ENCODE data around the gene ITPK1.

DNA sequence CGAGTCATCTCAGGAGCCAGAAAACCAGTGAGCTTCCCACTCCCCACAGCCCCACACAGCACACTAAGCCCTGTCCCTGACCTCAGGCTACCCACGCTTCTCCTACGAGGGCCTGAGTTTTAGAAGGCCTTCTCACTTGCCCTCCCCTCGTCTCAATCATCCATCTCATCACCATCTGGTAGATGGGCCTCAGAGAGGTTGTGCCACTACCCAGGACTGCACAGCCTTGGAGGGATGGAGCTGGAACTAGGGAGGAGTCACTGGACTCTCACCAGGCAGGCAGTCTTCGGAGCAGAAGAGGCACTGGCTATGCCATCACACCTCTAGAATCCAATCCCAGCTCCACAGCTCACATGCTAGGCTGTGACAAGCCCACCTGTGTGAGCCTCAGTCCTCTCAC is 52.3 kb downstream of the ITPK1 start:
- TF ChIP-seq, protein P1, sequence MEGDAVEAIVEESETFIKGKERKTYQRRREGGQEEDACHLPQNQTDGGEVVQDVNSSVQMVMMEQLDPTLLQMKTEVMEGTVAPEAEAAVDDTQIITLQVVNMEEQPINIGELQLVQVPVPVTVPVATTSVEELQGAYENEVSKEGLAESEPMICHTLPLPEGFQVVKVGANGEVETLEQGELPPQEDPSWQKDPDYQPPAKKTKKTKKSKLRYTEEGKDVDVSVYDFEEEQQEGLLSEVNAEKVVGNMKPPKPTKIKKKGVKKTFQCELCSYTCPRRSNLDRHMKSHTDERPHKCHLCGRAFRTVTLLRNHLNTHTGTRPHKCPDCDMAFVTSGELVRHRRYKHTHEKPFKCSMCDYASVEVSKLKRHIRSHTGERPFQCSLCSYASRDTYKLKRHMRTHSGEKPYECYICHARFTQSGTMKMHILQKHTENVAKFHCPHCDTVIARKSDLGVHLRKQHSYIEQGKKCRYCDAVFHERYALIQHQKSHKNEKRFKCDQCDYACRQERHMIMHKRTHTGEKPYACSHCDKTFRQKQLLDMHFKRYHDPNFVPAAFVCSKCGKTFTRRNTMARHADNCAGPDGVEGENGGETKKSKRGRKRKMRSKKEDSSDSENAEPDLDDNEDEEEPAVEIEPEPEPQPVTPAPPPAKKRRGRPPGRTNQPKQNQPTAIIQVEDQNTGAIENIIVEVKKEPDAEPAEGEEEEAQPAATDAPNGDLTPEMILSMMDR (conservative IDR thresholded peaks at IDR 0.05; ENCODE audit: low read depth in 2 of 2): no peak
- TF ChIP-seq EZH2phosphoT487 (IDR thresholded peaks at IDR 0.05; ENCODE audit: unreplicated experiment) (no peak), POLR2AphosphoS5 (IDR thresholded peaks at IDR 0.05; ENCODE audit: low read depth) (no peak), EZH2 (IDR thresholded peaks at IDR 0.05; ENCODE audit: low read depth, unreplicated experiment) (no peak), CREB1 (CRISPR knock-in tag; IDR thresholded peaks at IDR 0.05; ENCODE audit: low read depth) (no peak), ZNF331 (CRISPR knock-in tag; IDR thresholded peaks at IDR 0.05; ENCODE audit: low read depth) (no peak), ZNF114 (CRISPR knock-in tag; IDR thresholded peaks at IDR 0.05) (no peak), NANOG (IDR thresholded peaks at IDR 0.05; ENCODE audit: borderline replicate concordance) (no peak)
- TF ChIP-seq, protein P2, sequence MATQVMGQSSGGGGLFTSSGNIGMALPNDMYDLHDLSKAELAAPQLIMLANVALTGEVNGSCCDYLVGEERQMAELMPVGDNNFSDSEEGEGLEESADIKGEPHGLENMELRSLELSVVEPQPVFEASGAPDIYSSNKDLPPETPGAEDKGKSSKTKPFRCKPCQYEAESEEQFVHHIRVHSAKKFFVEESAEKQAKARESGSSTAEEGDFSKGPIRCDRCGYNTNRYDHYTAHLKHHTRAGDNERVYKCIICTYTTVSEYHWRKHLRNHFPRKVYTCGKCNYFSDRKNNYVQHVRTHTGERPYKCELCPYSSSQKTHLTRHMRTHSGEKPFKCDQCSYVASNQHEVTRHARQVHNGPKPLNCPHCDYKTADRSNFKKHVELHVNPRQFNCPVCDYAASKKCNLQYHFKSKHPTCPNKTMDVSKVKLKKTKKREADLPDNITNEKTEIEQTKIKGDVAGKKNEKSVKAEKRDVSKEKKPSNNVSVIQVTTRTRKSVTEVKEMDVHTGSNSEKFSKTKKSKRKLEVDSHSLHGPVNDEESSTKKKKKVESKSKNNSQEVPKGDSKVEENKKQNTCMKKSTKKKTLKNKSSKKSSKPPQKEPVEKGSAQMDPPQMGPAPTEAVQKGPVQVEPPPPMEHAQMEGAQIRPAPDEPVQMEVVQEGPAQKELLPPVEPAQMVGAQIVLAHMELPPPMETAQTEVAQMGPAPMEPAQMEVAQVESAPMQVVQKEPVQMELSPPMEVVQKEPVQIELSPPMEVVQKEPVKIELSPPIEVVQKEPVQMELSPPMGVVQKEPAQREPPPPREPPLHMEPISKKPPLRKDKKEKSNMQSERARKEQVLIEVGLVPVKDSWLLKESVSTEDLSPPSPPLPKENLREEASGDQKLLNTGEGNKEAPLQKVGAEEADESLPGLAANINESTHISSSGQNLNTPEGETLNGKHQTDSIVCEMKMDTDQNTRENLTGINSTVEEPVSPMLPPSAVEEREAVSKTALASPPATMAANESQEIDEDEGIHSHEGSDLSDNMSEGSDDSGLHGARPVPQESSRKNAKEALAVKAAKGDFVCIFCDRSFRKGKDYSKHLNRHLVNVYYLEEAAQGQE (IDR thresholded peaks at IDR 0.05; ENCODE audit: unreplicated experiment): no peak
- TF ChIP-seq, protein P3, sequence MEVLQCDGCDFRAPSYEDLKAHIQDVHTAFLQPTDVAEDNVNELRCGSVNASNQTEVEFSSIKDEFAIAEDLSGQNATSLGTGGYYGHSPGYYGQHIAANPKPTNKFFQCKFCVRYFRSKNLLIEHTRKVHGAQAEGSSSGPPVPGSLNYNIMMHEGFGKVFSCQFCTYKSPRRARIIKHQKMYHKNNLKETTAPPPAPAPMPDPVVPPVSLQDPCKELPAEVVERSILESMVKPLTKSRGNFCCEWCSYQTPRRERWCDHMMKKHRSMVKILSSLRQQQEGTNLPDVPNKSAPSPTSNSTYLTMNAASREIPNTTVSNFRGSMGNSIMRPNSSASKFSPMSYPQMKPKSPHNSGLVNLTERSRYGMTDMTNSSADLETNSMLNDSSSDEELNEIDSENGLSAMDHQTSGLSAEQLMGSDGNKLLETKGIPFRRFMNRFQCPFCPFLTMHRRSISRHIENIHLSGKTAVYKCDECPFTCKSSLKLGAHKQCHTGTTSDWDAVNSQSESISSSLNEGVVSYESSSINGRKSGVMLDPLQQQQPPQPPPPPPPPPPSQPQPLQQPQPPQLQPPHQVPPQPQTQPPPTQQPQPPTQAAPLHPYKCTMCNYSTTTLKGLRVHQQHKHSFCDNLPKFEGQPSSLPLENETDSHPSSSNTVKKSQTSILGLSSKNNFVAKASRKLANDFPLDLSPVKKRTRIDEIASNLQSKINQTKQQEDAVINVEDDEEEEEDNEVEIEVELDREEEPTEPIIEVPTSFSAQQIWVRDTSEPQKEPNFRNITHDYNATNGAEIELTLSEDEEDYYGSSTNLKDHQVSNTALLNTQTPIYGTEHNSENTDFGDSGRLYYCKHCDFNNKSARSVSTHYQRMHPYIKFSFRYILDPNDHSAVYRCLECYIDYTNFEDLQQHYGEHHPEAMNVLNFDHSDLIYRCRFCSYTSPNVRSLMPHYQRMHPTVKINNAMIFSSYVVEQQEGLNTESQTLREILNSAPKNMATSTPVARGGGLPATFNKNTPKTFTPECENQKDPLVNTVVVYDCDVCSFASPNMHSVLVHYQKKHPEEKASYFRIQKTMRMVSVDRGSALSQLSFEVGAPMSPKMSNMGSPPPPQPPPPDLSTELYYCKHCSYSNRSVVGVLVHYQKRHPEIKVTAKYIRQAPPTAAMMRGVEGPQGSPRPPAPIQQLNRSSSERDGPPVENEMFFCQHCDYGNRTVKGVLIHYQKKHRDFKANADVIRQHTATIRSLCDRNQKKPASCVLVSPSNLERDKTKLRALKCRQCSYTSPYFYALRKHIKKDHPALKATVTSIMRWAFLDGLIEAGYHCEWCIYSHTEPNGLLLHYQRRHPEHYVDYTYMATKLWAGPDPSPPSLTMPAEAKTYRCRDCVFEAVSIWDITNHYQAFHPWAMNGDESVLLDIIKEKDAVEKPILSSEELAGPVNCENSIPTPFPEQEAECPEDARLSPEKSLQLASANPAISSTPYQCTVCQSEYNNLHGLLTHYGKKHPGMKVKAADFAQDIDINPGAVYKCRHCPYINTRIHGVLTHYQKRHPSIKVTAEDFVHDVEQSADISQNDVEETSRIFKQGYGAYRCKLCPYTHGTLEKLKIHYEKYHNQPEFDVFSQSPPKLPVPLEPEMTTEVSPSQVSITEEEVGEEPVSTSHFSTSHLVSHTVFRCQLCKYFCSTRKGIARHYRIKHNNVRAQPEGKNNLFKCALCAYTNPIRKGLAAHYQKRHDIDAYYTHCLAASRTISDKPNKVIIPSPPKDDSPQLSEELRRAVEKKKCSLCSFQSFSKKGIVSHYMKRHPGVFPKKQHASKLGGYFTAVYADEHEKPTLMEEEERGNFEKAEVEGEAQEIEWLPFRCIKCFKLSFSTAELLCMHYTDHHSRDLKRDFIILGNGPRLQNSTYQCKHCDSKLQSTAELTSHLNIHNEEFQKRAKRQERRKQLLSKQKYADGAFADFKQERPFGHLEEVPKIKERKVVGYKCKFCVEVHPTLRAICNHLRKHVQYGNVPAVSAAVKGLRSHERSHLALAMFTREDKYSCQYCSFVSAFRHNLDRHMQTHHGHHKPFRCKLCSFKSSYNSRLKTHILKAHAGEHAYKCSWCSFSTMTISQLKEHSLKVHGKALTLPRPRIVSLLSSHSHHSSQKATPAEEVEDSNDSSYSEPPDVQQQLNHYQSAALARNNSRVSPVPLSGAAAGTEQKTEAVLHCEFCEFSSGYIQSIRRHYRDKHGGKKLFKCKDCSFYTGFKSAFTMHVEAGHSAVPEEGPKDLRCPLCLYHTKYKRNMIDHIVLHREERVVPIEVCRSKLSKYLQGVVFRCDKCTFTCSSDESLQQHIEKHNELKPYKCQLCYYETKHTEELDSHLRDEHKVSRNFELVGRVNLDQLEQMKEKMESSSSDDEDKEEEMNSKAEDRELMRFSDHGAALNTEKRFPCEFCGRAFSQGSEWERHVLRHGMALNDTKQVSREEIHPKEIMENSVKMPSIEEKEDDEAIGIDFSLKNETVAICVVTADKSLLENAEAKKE (CRISPR knock-in tag; IDR thresholded peaks at IDR 0.05): no peak
- TF ChIP-seq, protein P4, sequence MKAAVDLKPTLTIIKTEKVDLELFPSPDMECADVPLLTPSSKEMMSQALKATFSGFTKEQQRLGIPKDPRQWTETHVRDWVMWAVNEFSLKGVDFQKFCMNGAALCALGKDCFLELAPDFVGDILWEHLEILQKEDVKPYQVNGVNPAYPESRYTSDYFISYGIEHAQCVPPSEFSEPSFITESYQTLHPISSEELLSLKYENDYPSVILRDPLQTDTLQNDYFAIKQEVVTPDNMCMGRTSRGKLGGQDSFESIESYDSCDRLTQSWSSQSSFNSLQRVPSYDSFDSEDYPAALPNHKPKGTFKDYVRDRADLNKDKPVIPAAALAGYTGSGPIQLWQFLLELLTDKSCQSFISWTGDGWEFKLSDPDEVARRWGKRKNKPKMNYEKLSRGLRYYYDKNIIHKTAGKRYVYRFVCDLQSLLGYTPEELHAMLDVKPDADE (IDR thresholded peaks at IDR 0.05): no peak

Measured in GM23338 (cell line).